Measurements from ENCODE around the gene MICU1. TPM values are rescaled to one million over a fixed set of nuclear protein-coding genes. Genes with fewer than 3 reads are reported as not detected.

MICU1 gene
- total RNA-seq, 6 donors from 2014 or later = 26.9 to 62.9 (median 47.6) TPM

- no peak for ATAC-seq (ENCODE audit: low FRiP score in 2 of 2)
- Histone ChIP-seq H3K9me3 (no peaks in the 10 kb centered on the region), H3K4me3 (no peak overlapping the region), H3K27me3 (no peaks in the 10 kb centered on the region), H3K36me3 (no peaks in the 10 kb centered on the region), H3K27ac (no peak overlapping the region), H3K4me1 (peaks cover 0 to 10% (median 3%) of the 10 kb centered on the region in 4 donors)
- no peak for DNase-seq
- 87 to 93% methylated on average over 3 of the region's 3 CpGs for WGBS, 2 donors
- TF ChIP-seq, protein P1, sequence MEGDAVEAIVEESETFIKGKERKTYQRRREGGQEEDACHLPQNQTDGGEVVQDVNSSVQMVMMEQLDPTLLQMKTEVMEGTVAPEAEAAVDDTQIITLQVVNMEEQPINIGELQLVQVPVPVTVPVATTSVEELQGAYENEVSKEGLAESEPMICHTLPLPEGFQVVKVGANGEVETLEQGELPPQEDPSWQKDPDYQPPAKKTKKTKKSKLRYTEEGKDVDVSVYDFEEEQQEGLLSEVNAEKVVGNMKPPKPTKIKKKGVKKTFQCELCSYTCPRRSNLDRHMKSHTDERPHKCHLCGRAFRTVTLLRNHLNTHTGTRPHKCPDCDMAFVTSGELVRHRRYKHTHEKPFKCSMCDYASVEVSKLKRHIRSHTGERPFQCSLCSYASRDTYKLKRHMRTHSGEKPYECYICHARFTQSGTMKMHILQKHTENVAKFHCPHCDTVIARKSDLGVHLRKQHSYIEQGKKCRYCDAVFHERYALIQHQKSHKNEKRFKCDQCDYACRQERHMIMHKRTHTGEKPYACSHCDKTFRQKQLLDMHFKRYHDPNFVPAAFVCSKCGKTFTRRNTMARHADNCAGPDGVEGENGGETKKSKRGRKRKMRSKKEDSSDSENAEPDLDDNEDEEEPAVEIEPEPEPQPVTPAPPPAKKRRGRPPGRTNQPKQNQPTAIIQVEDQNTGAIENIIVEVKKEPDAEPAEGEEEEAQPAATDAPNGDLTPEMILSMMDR (IDR thresholded peaks at IDR 0.05) = no peak
- TF ChIP-seq POLR2A (IDR thresholded peaks at IDR 0.05) = no peak
- no peak for TF ChIP-seq EP300 (IDR thresholded peaks at IDR 0.05)
- no peak for TF ChIP-seq POLR2AphosphoS5 (IDR thresholded peaks at IDR 0.05)
These were observed 9.9 kb downstream of the MICU1 start for GRCh38 chr10:72615970-72616369.

DNA sequence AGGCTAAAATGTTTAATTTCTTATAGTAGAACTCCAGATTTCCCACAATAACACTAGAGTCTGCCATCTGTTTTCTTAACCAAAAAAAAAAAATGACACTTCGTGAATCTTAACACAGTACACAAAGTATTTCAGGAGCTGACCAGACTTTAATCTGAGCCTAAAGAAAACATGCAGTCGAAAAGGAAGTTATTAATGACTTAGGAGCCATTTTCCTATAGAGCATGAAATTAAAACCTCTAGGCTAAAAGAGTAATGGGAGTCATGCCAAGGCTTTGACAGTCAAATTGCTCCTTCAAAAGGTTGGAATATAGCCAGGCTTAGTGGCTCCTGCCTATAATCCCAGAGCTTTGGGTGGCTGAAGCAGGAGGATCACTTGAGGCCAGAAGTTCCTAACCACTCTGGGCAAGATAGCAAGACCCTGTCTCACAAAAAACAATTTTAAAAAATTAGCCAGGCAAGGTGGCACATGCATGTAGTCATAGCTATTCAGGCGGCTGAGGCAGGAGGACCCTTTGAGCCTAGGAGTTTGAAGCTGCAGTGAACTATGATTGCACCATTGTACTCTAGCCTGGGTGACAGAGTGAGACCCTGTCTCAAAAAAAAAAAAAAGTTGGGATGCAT lies 13.6 kb downstream of the MICU1 start:
- peak overlapping the region in 2 of 4 donors; percentile 26 to 49 for H3K27ac ChIP-seq
- H3K9me3 ChIP-seq = no peaks in the 10 kb centered on the region
- peaks cover 0 to 10% (median 3%) of the 10 kb centered on the region in 4 donors for H3K4me1 ChIP-seq
- peak overlapping the region in 2 of 4 donors; percentile 21 to 23 for H3K4me3 ChIP-seq
- ATAC-seq (ENCODE audit: low FRiP score in 2 of 2) (no peak), DNase-seq (no peak)
- WGBS, 2 donors = 55 to 56% methylated on average over 3 of the region's 3 CpGs
- H3K27me3 ChIP-seq = no peaks in the 10 kb centered on the region
- TF ChIP-seq, protein P1 (IDR thresholded peaks at IDR 0.05) = no peak
- TF ChIP-seq EP300 (IDR thresholded peaks at IDR 0.05) = no peak
- TF ChIP-seq POLR2AphosphoS5 (IDR thresholded peaks at IDR 0.05) = no peak
- TF ChIP-seq POLR2A (IDR thresholded peaks at IDR 0.05) = no peak
- H3K36me3 ChIP-seq = no peaks in the 10 kb centered on the region

- H3K4me1 ChIP-seq = peaks cover 0 to 10% (median 3%) of the 10 kb centered on the region in 4 donors
- H3K4me3 ChIP-seq = peak overlapping the region in 2 of 4 donors; percentile 21 to 23
- H3K36me3 ChIP-seq = no peaks in the 10 kb centered on the region
- H3K27me3 ChIP-seq = no peaks in the 10 kb centered on the region
- H3K9me3 ChIP-seq = no peaks in the 10 kb centered on the region
- 59 to 71% methylated on average over 5 of the region's 5 CpGs for WGBS, 2 donors
- peak overlapping the region in 1 of 4 donors; percentile 49 for H3K27ac ChIP-seq
- no peak for DNase-seq
- TF ChIP-seq POLR2A (IDR thresholded peaks at IDR 0.05) = no peak
- TF ChIP-seq, protein P1 (IDR thresholded peaks at IDR 0.05) = no peak
- no peak for TF ChIP-seq POLR2AphosphoS5 (IDR thresholded peaks at IDR 0.05)
- TF ChIP-seq EP300 (IDR thresholded peaks at IDR 0.05) = no peak
- peak in 1 of 2 donors; percentile 45 for ATAC-seq (ENCODE audit: low FRiP score in 2 of 2)
These were observed 14.1 kb downstream of the MICU1 start for GRCh38 chr10:72611783-72612182.

DNA sequence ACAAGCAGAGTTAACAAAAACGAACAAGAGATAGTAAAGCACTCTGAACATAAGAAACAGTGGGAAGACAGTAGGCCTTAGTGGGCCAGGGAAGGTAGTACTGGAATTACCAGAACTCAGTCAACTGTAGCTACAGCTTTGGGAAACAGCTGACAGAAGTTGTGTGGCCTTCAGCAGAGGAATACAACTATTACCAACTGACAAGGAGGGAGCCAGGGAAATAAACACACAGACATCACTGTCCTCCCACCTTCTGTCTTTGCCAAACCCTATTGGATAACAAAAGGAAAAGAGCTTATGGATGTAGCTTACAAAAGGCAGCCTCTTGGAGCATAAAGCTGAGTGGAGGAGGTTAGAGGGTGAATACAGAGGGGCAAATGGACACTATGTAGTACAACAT lies 15.4 kb downstream of the MICU1 start:
- Histone ChIP-seq H3K36me3 (no peaks in the 10 kb centered on the region), H3K27me3 (no peaks in the 10 kb centered on the region), H3K27ac (no peak overlapping the region), H3K4me3 (no peak overlapping the region), H3K9me3 (no peaks in the 10 kb centered on the region), H3K4me1 (peaks cover 0 to 10% (median 3%) of the 10 kb centered on the region in 4 donors)
- ATAC-seq (ENCODE audit: low FRiP score in 2 of 2) (no peak), DNase-seq (no peak)
- WGBS, 2 donors = 84 to 85% methylated on average over 1 of the region's 1 CpG
- no peak for TF ChIP-seq EP300 (IDR thresholded peaks at IDR 0.05)

DNA sequence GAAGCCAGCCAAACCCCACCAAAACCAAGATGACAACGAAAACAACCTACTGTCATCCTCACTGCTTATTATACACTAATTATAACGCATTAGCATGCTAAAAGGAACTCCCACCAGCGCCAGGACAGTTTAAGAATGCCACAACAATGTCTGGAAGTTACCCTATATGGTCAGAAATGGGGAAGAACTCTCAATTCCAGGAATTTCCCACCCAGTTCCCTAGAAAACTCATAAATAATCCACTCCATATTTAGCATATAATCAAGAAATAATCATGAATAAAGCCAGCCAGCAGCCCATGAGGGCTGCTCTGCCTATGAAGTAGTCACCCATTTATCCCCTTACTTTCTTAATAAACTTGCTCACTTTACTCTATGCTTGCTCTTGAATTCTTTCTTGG lies 20.8 kb downstream of the MICU1 start:
- Histone ChIP-seq H3K27me3 (no peaks in the 10 kb centered on the region), H3K27ac (no peak overlapping the region), H3K36me3 (peaks cover 0 to 2% (median 0%) of the 10 kb centered on the region in 4 donors), H3K4me1 (no peaks in the 10 kb centered on the region), H3K4me3 (no peak overlapping the region), H3K9me3 (no peaks in the 10 kb centered on the region)
- WGBS, 2 donors = 68 to 81% methylated on average over 3 of the region's 3 CpGs
- ATAC-seq (ENCODE audit: low FRiP score in 2 of 2) (no peak), DNase-seq (no peak)
- TF ChIP-seq POLR2AphosphoS5 (IDR thresholded peaks at IDR 0.05) (no peak), POLR2A (IDR thresholded peaks at IDR 0.05) (no peak), EP300 (IDR thresholded peaks at IDR 0.05) (no peak)
- TF ChIP-seq, protein P1 (IDR thresholded peaks at IDR 0.05) = no peak

All from upper lobe of left lung (tissue), 6 donors.